K562 (cell line): Measurements from ENCODE around the gene LAGE3. TPM values are rescaled to one million over a fixed set of nuclear protein-coding genes. Genes with fewer than 3 reads are reported as not detected.

Source experiments
- CC2D1A ChIP-seq: fragments of 450-650 bp; IDR thresholded peaks from 2 replicates; pipeline ENCODE4 v1.6.1; 2017; ENCODE audit warnings: mild to moderate bottlenecking
- FIP1L1 ChIP-seq: fragments of 200-400 bp; formaldehyde crosslinking; IDR thresholded peaks from 2 replicates; pipeline ENCODE4 v1.6.1; 2018; ENCODE audit warnings: mild to moderate bottlenecking, low read depth, low read length; ENCODE audit not compliant: poor library complexity, severe bottlenecking
- FOXA3 ChIP-seq, 2 experiments: fragments of 450-650 bp in 1 of 2; sonication (generic) in 1 of 2; formaldehyde crosslinking; IDR thresholded peaks in 1 of 2; conservative IDR thresholded peaks in 1 of 2; 2 replicates each; pipeline versions ENCODE4 v1.4.0 to v1.8.0; 2020 to 2022; ENCODE audit warnings: mild to moderate bottlenecking in 2 of 2, missing genetic modification reagents in 1 of 2
- HSF4 ChIP-seq: fragments of 250-450 bp; sonication (Bioruptor Pico); IDR thresholded peaks from 2 replicates; pipeline ENCODE4 v2.1.2; 2022; ENCODE audit warnings: mild to moderate bottlenecking, moderate library complexity, borderline replicate concordance
- L3MBTL2 ChIP-seq: fragments of 450-650 bp; IDR thresholded peaks from 2 replicates; pipeline ENCODE4 v1.6.1; 2016; ENCODE audit warnings: mild to moderate bottlenecking, moderate library complexity
- MAFK ChIP-seq: IDR thresholded peaks from 2 replicates; pipeline ENCODE4 v1.6.1; 2011; ENCODE audit warnings: low read length, improper control_type of control experiment
- NEUROD1 ChIP-seq: fragments of 150-350 bp; IDR thresholded peaks from 2 replicates; pipeline ENCODE4 v1.6.1; 2014; ENCODE audit warnings: borderline replicate concordance, low read length, low read depth; ENCODE audit not compliant: partially characterized antibody
- POLR2B ChIP-seq: fragments of 450-650 bp; IDR thresholded peaks from 2 replicates; pipeline ENCODE4 v1.6.1; 2018; ENCODE audit warnings: low read depth; ENCODE audit not compliant: partially characterized antibody
- PREB ChIP-seq: sonication (generic); formaldehyde crosslinking; IDR thresholded peaks from 2 replicates; pipeline ENCODE4 v1.8.1; 2023; ENCODE audit warnings: mild to moderate bottlenecking, missing genetic modification reagents
- PRPF4 ChIP-seq: fragments of 200-400 bp; formaldehyde crosslinking; IDR thresholded peaks from one replicate; pipeline ENCODE4 v1.6.1; 2017; ENCODE audit warnings: low read length, low read depth, mild to moderate bottlenecking; ENCODE audit not compliant: insufficient read depth, poor library complexity, severe bottlenecking
- RBM15 ChIP-seq: fragments of 200-400 bp; formaldehyde crosslinking; IDR thresholded peaks from 2 replicates; pipeline ENCODE4 v1.6.1; 2018; ENCODE audit warnings: mild to moderate bottlenecking, low read length, moderate library complexity; ENCODE audit not compliant: insufficient read depth
- ZC3H8 ChIP-seq: fragments of 450-650 bp; IDR thresholded peaks from 2 replicates; pipeline ENCODE4 v1.6.1; 2017
- ZNF175 ChIP-seq: fragments of 200-800 bp; sonication (Bioruptor generic); IDR thresholded peaks from 2 replicates; pipeline ENCODE4 v1.6.1; 2016; ENCODE audit warnings: low read depth, mild to moderate bottlenecking, missing genetic modification characterization, missing compliant biosample characterization
- ZNF41 ChIP-seq: fragments of 250-450 bp; sonication (Bioruptor Pico); conservative IDR thresholded peaks from 2 replicates; pipeline ENCODE4 v1.4.0; 2020; ENCODE audit warnings: mild to moderate bottlenecking
- ZNF586 ChIP-seq: fragments of 450-650 bp; formaldehyde crosslinking; conservative IDR thresholded peaks from 2 replicates; pipeline ENCODE4 v1.4.0; 2020; ENCODE audit warnings: mild to moderate bottlenecking, moderate library complexity
- polyA plus RNA-seq, 8 experiments: library from polyadenylated mRNA; depleted of rRNA in 4 of 8; stranded (reverse) in 5 of 8; unstranded in 3 of 8; fragments of >200 nt; fragmentation: Nextera tagmentation in 2 of 8; fragmentation: Illumina TruSeq in 1 of 8; extraction: Ambion mirVana in 2 of 8; extraction: Trizol in 1 of 8; gene quantifications; 2 replicates each; pipeline versions ENCODE4 v1.2.1 to v1.2.3, GENCODE V29; 2011 to 2014; ENCODE audit warnings: inconsistent platforms in 1 of 8, missing spikeins in 1 of 8
- total RNA-seq, 7 experiments: library from RNA; depleted of rRNA in 6 of 7; stranded (reverse); fragments of >200 nt in 6 of 7; fragmentation: Illumina TruSeq in 2 of 7; extraction: Trizol in 2 of 7; gene quantifications; 2 replicates each; pipeline versions ENCODE4 v1.2.1 to v1.2.3, GENCODE V29; 2011 to 2021; ENCODE audit warnings: low replicate concordance in 1 of 7
- TF ChIP-seq, protein P1 (sequence below): fragments of 250-450 bp; sonication (Bioruptor Pico); IDR thresholded peaks from 2 replicates; pipeline ENCODE4 v1.4.0; 2020; ENCODE audit warnings: borderline replicate concordance
- TF ChIP-seq, protein P2 (sequence below), 3 experiments: IDR thresholded peaks in 2 of 3; conservative IDR thresholded peaks in 1 of 3; 2 replicates each; pipeline ENCODE4 v1.5.1; 2011 to 2012; ENCODE audit warnings: low read length in 3 of 3, mild to moderate bottlenecking in 3 of 3, control low read depth in 2 of 3, improper control_type of control experiment in 1 of 3, inconsistent platforms in 1 of 3, low read depth in 1 of 3, mixed read lengths in 1 of 3, moderate library complexity in 1 of 3; ENCODE audit not compliant: insufficient read depth in 2 of 3
- TF ChIP-seq, protein P3 (sequence below): sonication (generic); formaldehyde crosslinking; IDR thresholded peaks from 2 replicates; pipeline ENCODE4 v1.8.0; 2022; ENCODE audit warnings: mild to moderate bottlenecking, missing genetic modification reagents, borderline replicate concordance

LAGE3 gene
- total and polyA plus RNA-seq, 9 of the 15 experiments (the other 6 are each of a cell fraction or from before 2014, with no cell fraction given) = 28.2 to 125 (median 35.8) TPM

DNA sequence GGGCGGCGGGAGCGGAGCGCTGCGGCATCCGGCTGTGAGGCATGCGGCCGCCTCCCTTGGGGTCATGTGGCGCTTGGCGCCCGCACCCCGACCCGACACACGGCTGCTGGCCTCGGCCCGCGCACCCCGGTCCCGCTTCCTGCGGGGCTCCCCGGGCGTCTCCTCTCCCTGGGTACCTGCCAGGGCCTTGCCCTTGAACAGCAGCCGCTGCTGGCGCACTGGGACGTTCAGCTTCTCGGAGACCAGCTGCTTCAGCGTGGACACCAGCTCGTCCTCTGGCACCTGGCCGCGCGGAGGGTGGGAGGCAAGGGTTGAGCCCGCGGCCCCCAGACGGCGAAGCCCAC lies 6.9 kb upstream of the LAGE3 start (continued):
- TF ChIP-seq, protein P1, sequence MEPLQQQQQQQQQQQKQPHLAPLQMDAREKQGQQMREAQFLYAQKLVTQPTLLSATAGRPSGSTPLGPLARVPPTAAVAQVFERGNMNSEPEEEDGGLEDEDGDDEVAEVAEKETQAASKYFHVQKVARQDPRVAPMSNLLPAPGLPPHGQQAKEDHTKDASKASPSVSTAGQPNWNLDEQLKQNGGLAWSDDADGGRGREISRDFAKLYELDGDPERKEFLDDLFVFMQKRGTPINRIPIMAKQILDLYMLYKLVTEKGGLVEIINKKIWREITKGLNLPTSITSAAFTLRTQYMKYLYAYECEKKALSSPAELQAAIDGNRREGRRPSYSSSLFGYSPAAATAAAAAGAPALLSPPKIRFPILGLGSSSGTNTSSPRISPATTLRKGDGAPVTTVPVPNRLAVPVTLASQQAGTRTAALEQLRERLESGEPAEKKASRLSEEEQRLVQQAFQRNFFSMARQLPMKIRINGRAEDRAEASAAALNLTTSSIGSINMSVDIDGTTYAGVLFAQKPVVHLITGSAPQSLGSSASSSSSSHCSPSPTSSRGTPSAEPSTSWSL (CRISPR knock-in tag) = no peak
- TF ChIP-seq RBM15 = no peak
- peak; percentile 93 for TF ChIP-seq L3MBTL2
- TF ChIP-seq CC2D1A = no peak
- no peak for TF ChIP-seq PRPF4
- no peak for TF ChIP-seq POLR2B
- TF ChIP-seq FIP1L1 = peak; percentile 55
- no peak for TF ChIP-seq NEUROD1
- TF ChIP-seq FOXA3 (CRISPR knock-in tag; conservative IDR thresholded peaks at IDR 0.05 in 1 of 2, IDR thresholded peaks at IDR 0.05 in 1 of 2) = no peak
- no peak for TF ChIP-seq PREB (CRISPR knock-in tag)
- TF ChIP-seq, protein P2, sequence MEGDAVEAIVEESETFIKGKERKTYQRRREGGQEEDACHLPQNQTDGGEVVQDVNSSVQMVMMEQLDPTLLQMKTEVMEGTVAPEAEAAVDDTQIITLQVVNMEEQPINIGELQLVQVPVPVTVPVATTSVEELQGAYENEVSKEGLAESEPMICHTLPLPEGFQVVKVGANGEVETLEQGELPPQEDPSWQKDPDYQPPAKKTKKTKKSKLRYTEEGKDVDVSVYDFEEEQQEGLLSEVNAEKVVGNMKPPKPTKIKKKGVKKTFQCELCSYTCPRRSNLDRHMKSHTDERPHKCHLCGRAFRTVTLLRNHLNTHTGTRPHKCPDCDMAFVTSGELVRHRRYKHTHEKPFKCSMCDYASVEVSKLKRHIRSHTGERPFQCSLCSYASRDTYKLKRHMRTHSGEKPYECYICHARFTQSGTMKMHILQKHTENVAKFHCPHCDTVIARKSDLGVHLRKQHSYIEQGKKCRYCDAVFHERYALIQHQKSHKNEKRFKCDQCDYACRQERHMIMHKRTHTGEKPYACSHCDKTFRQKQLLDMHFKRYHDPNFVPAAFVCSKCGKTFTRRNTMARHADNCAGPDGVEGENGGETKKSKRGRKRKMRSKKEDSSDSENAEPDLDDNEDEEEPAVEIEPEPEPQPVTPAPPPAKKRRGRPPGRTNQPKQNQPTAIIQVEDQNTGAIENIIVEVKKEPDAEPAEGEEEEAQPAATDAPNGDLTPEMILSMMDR (IDR thresholded peaks at IDR 0.05 in 2 of 3, conservative IDR thresholded peaks at IDR 0.05 in 1 of 3; ENCODE audit: insufficient read depth in 2 of 3, low read depth in 1 of 3, low read length in 3 of 3) = no peak
- TF ChIP-seq ZNF586 (CRISPR knock-in tag) = no peak
- no peak for TF ChIP-seq ZNF175 (CRISPR knock-in tag)
- TF ChIP-seq, protein P3, sequence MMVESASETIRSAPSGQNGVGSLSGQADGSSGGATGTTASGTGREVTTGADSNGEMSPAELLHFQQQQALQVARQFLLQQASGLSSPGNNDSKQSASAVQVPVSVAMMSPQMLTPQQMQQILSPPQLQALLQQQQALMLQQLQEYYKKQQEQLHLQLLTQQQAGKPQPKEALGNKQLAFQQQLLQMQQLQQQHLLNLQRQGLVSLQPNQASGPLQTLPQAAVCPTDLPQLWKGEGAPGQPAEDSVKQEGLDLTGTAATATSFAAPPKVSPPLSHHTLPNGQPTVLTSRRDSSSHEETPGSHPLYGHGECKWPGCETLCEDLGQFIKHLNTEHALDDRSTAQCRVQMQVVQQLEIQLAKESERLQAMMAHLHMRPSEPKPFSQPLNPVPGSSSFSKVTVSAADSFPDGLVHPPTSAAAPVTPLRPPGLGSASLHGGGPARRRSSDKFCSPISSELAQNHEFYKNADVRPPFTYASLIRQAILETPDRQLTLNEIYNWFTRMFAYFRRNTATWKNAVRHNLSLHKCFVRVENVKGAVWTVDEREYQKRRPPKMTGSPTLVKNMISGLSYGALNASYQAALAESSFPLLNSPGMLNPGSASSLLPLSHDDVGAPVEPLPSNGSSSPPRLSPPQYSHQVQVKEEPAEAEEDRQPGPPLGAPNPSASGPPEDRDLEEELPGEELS (CRISPR knock-in tag) = no peak
- no peak for TF ChIP-seq ZC3H8
- no peak for TF ChIP-seq HSF4 (CRISPR knock-in tag)
- TF ChIP-seq MAFK = no peak
- no peak for TF ChIP-seq ZNF41 (CRISPR knock-in tag)
